ENCODE data around the gene MAP7D3.
A peak's percentile ranks its signal among the peaks of the same experiment; 100 is the strongest.

The MAP7D3 gene

GRCh38 chrX:136206916-136207315 lies 44.3 kb downstream of the MAP7D3 start:
- Histone ChIP-seq H3K27ac (ENCODE audit: low read length) (peak overlapping the region; percentile 83), H3K4me1 (ENCODE audit: control insufficient read depth, insufficient read depth, low read length) (peaks cover 62% of the 10 kb centered on the region), H3K9ac (ENCODE audit: low read length in 2 of 2) (peak overlapping the region; percentile 41 to 62), H3K36me3 (ENCODE audit: control insufficient read depth in 2 of 2, insufficient read depth in 2 of 2, low read length in 2 of 2) (peaks cover 14 to 26% of the 10 kb centered on the region in 2 donors), H3K9me3 (ENCODE audit: control insufficient read depth in 2 of 2, low read length in 2 of 2) (no peaks in the 10 kb centered on the region), H3K4me3 (ENCODE audit: low read length in 2 of 2) (peak overlapping the region; percentile 46 to 69), H3K27me3 (ENCODE audit: control insufficient read depth in 1 of 2, insufficient read depth in 2 of 2, low read length in 2 of 2) (peaks cover 0 to 16% of the 10 kb centered on the region in 2 donors)

GRCh38 chrX:136205882-136206380 lies 45.3 kb downstream of the MAP7D3 start:
- H3K4me1 ChIP-seq (ENCODE audit: control insufficient read depth, insufficient read depth, low read length), result peaks cover 66% of the 10 kb centered on the region
- H3K9ac ChIP-seq (ENCODE audit: low read length in 2 of 2), result peak overlapping the region; percentile 36 to 73
- H3K36me3 ChIP-seq (ENCODE audit: control insufficient read depth in 2 of 2, insufficient read depth in 2 of 2, low read length in 2 of 2), result peaks cover 14 to 24% of the 10 kb centered on the region in 2 donors
- no peaks in the 10 kb centered on the region for H3K9me3 ChIP-seq (ENCODE audit: control insufficient read depth in 2 of 2, low read length in 2 of 2)
- H3K4me3 ChIP-seq (ENCODE audit: low read length in 2 of 2), result peak overlapping the region; percentile 46 to 69
- H3K27ac ChIP-seq (ENCODE audit: low read length), result peak overlapping the region; percentile 83
- H3K27me3 ChIP-seq (ENCODE audit: control insufficient read depth in 1 of 2, insufficient read depth in 2 of 2, low read length in 2 of 2), result peaks cover 0 to 14% of the 10 kb centered on the region in 2 donors

GRCh38 chrX:136204571-136204970 lies 46.6 kb downstream of the MAP7D3 start:
- peaks cover 14 to 15% of the 10 kb centered on the region in 2 donors for H3K36me3 ChIP-seq (ENCODE audit: control insufficient read depth in 2 of 2, insufficient read depth in 2 of 2, low read length in 2 of 2)
- H3K4me1 ChIP-seq (ENCODE audit: control insufficient read depth, insufficient read depth, low read length), result peaks cover 63% of the 10 kb centered on the region
- H3K9ac ChIP-seq (ENCODE audit: low read length in 2 of 2), result peak overlapping the region; percentile 36 to 73
- H3K9me3 ChIP-seq (ENCODE audit: control insufficient read depth in 2 of 2, low read length in 2 of 2), result no peaks in the 10 kb centered on the region
- H3K27me3 ChIP-seq (ENCODE audit: control insufficient read depth in 1 of 2, insufficient read depth in 2 of 2, low read length in 2 of 2), result peaks cover 0 to 13% of the 10 kb centered on the region in 2 donors
- peak overlapping the region; percentile 49 to 69 for H3K4me3 ChIP-seq (ENCODE audit: low read length in 2 of 2)
- H3K27ac ChIP-seq (ENCODE audit: low read length), result peak overlapping the region; percentile 83

- H3K4me3 ChIP-seq (ENCODE audit: low read length in 2 of 2), result peak overlapping the region; percentile 49 to 69
- H3K27ac ChIP-seq (ENCODE audit: low read length), result peak overlapping the region; percentile 83
- peaks cover 14 to 15% of the 10 kb centered on the region in 2 donors for H3K36me3 ChIP-seq (ENCODE audit: control insufficient read depth in 2 of 2, insufficient read depth in 2 of 2, low read length in 2 of 2)
- peak overlapping the region in 1 of 2 donors; percentile 36 for H3K9ac ChIP-seq (ENCODE audit: low read length in 2 of 2)
- no peaks in the 10 kb centered on the region for H3K9me3 ChIP-seq (ENCODE audit: control insufficient read depth in 2 of 2, low read length in 2 of 2)
- H3K27me3 ChIP-seq (ENCODE audit: control insufficient read depth in 1 of 2, insufficient read depth in 2 of 2, low read length in 2 of 2), result peaks cover 0 to 13% of the 10 kb centered on the region in 2 donors
- H3K4me1 ChIP-seq (ENCODE audit: control insufficient read depth, insufficient read depth, low read length), result peaks cover 57% of the 10 kb centered on the region
These were observed 47.2 kb downstream of the MAP7D3 start for GRCh38 chrX:136203951-136204350.

GRCh38 chrX:136203438-136203837 lies 47.8 kb downstream of the MAP7D3 start:
- H3K4me1 ChIP-seq (ENCODE audit: control insufficient read depth, insufficient read depth, low read length), result peaks cover 54% of the 10 kb centered on the region
- no peaks in the 10 kb centered on the region for H3K9me3 ChIP-seq (ENCODE audit: control insufficient read depth in 2 of 2, low read length in 2 of 2)
- H3K36me3 ChIP-seq (ENCODE audit: control insufficient read depth in 2 of 2, insufficient read depth in 2 of 2, low read length in 2 of 2), result peaks cover 12 to 15% of the 10 kb centered on the region in 2 donors
- H3K4me3 ChIP-seq (ENCODE audit: low read length in 2 of 2), result no peak overlapping the region
- peak overlapping the region in 1 of 2 donors; percentile 36 for H3K9ac ChIP-seq (ENCODE audit: low read length in 2 of 2)
- peak overlapping the region; percentile 83 for H3K27ac ChIP-seq (ENCODE audit: low read length)
- H3K27me3 ChIP-seq (ENCODE audit: control insufficient read depth in 1 of 2, insufficient read depth in 2 of 2, low read length in 2 of 2), result peaks cover 0 to 13% of the 10 kb centered on the region in 2 donors

GRCh38 chrX:136202889-136203288 lies 48.3 kb downstream of the MAP7D3 start:
- peak overlapping the region in 1 of 2 donors; percentile 36 for H3K9ac ChIP-seq (ENCODE audit: low read length in 2 of 2)
- peaks cover 7 to 12% of the 10 kb centered on the region in 2 donors for H3K36me3 ChIP-seq (ENCODE audit: control insufficient read depth in 2 of 2, insufficient read depth in 2 of 2, low read length in 2 of 2)
- no peaks in the 10 kb centered on the region for H3K9me3 ChIP-seq (ENCODE audit: control insufficient read depth in 2 of 2, low read length in 2 of 2)
- peaks cover 0 to 12% of the 10 kb centered on the region in 2 donors for H3K27me3 ChIP-seq (ENCODE audit: control insufficient read depth in 1 of 2, insufficient read depth in 2 of 2, low read length in 2 of 2)
- no peak overlapping the region for H3K4me3 ChIP-seq (ENCODE audit: low read length in 2 of 2)
- peak overlapping the region; percentile 83 for H3K27ac ChIP-seq (ENCODE audit: low read length)
- peaks cover 48% of the 10 kb centered on the region for H3K4me1 ChIP-seq (ENCODE audit: control insufficient read depth, insufficient read depth, low read length)

- peaks cover 36% of the 10 kb centered on the region for H3K4me1 ChIP-seq (ENCODE audit: control insufficient read depth, insufficient read depth, low read length)
- peaks cover 0 to 10% of the 10 kb centered on the region in 2 donors for H3K27me3 ChIP-seq (ENCODE audit: control insufficient read depth in 1 of 2, insufficient read depth in 2 of 2, low read length in 2 of 2)
- H3K4me3 ChIP-seq (ENCODE audit: low read length in 2 of 2), result peak overlapping the region in 1 of 2 donors; percentile 59
- peak overlapping the region; percentile 83 for H3K27ac ChIP-seq (ENCODE audit: low read length)
- H3K9me3 ChIP-seq (ENCODE audit: control insufficient read depth in 2 of 2, low read length in 2 of 2), result no peaks in the 10 kb centered on the region
- H3K36me3 ChIP-seq (ENCODE audit: control insufficient read depth in 2 of 2, insufficient read depth in 2 of 2, low read length in 2 of 2), result no peaks in the 10 kb centered on the region
- H3K9ac ChIP-seq (ENCODE audit: low read length in 2 of 2), result peak overlapping the region; percentile 8 to 31
These were observed 49.6 kb downstream of the MAP7D3 start for GRCh38 chrX:136201601-136202000.

GRCh38 chrX:136200466-136200865 lies 50.7 kb downstream of the MAP7D3 start:
- Histone ChIP-seq H3K36me3 (ENCODE audit: control insufficient read depth in 2 of 2, insufficient read depth in 2 of 2, low read length in 2 of 2) (no peaks in the 10 kb centered on the region), H3K9me3 (ENCODE audit: control insufficient read depth in 2 of 2, low read length in 2 of 2) (no peaks in the 10 kb centered on the region), H3K4me1 (ENCODE audit: control insufficient read depth, insufficient read depth, low read length) (peaks cover 30% of the 10 kb centered on the region), H3K27me3 (ENCODE audit: control insufficient read depth in 1 of 2, insufficient read depth in 2 of 2, low read length in 2 of 2) (peaks cover 0 to 3% of the 10 kb centered on the region in 2 donors), H3K27ac (ENCODE audit: low read length) (peak overlapping the region; percentile 83), H3K4me3 (ENCODE audit: low read length in 2 of 2) (peak overlapping the region; percentile 48 to 59), H3K9ac (ENCODE audit: low read length in 2 of 2) (peak overlapping the region; percentile 43 to 63)

- peaks cover 26% of the 10 kb centered on the region for H3K4me1 ChIP-seq (ENCODE audit: control insufficient read depth, insufficient read depth, low read length)
- peak overlapping the region; percentile 36 to 63 for H3K4me3 ChIP-seq (ENCODE audit: low read length in 2 of 2)
- no peaks in the 10 kb centered on the region for H3K36me3 ChIP-seq (ENCODE audit: control insufficient read depth in 2 of 2, insufficient read depth in 2 of 2, low read length in 2 of 2)
- no peaks in the 10 kb centered on the region for H3K9me3 ChIP-seq (ENCODE audit: control insufficient read depth in 2 of 2, low read length in 2 of 2)
- peak overlapping the region in 1 of 2 donors; percentile 81 for H3K9ac ChIP-seq (ENCODE audit: low read length in 2 of 2)
- peak overlapping the region; percentile 83 for H3K27ac ChIP-seq (ENCODE audit: low read length)
- H3K27me3 ChIP-seq (ENCODE audit: control insufficient read depth in 1 of 2, insufficient read depth in 2 of 2, low read length in 2 of 2), result peaks cover 0 to 3% of the 10 kb centered on the region in 2 donors
These were observed 51.8 kb downstream of the MAP7D3 start for GRCh38 chrX:136199365-136199764.

- H3K27ac ChIP-seq (ENCODE audit: low read length), result peak overlapping the region; percentile 83
- no peaks in the 10 kb centered on the region for H3K9me3 ChIP-seq (ENCODE audit: control insufficient read depth in 2 of 2, low read length in 2 of 2)
- H3K9ac ChIP-seq (ENCODE audit: low read length in 2 of 2), result peak overlapping the region; percentile 58 to 81
- no peaks in the 10 kb centered on the region for H3K36me3 ChIP-seq (ENCODE audit: control insufficient read depth in 2 of 2, insufficient read depth in 2 of 2, low read length in 2 of 2)
- peaks cover 0 to 3% of the 10 kb centered on the region in 2 donors for H3K27me3 ChIP-seq (ENCODE audit: control insufficient read depth in 1 of 2, insufficient read depth in 2 of 2, low read length in 2 of 2)
- H3K4me1 ChIP-seq (ENCODE audit: control insufficient read depth, insufficient read depth, low read length), result peaks cover 28% of the 10 kb centered on the region
- H3K4me3 ChIP-seq (ENCODE audit: low read length in 2 of 2), result peak overlapping the region; percentile 36 to 63
These were observed 52.4 kb downstream of the MAP7D3 start for GRCh38 chrX:136198678-136199243.

- Histone ChIP-seq H3K27ac (ENCODE audit: low read length) (peak overlapping the region; percentile 83), H3K9me3 (ENCODE audit: control insufficient read depth in 2 of 2, low read length in 2 of 2) (no peaks in the 10 kb centered on the region), H3K27me3 (ENCODE audit: control insufficient read depth in 1 of 2, insufficient read depth in 2 of 2, low read length in 2 of 2) (peaks cover 0 to 3% of the 10 kb centered on the region in 2 donors), H3K4me3 (ENCODE audit: low read length in 2 of 2) (peak overlapping the region; percentile 36 to 63), H3K9ac (ENCODE audit: low read length in 2 of 2) (peak overlapping the region; percentile 58 to 81), H3K4me1 (ENCODE audit: control insufficient read depth, insufficient read depth, low read length) (peaks cover 32% of the 10 kb centered on the region), H3K36me3 (ENCODE audit: control insufficient read depth in 2 of 2, insufficient read depth in 2 of 2, low read length in 2 of 2) (no peaks in the 10 kb centered on the region)
These were observed 53.2 kb downstream of the MAP7D3 start for GRCh38 chrX:136198010-136198409.

Data from stomach smooth muscle (tissue), 2 donors.